Measurements from ENCODE around the gene C1RL. TPM values are rescaled to one million over a fixed set of nuclear protein-coding genes. Genes with fewer than 3 reads are reported as not detected.

Gene C1RL
- total RNA-seq, 2 experiments from 2014 or later = 31.2 to 31.4 TPM

Other genes with a start within 250 kb of the C1RL start
- gene TPI1, start 241.7 kb downstream of the C1RL start, total RNA-seq = 1,000 to 10,000 TPM in 1 of 2 experiments, 100 to 1,000 TPM in 1; 918 to 1,035 TPM
- gene SPSB2, start 235.9 kb downstream of the C1RL start, total RNA-seq = 10 to 100 TPM; 15.4 to 17.3 TPM
- gene LRRC23, start 204.4 kb downstream of the C1RL start, total RNA-seq = 1 to 10 TPM; 4.4 to 5.2 TPM
- gene ENO2, start 194.6 kb downstream of the C1RL start, total RNA-seq = 100 to 1,000 TPM; 156 to 160 TPM
- 10 to 100 TPM; 27.3 to 27.6 TPM for gene ATN1, start 181.3 kb downstream of the C1RL start, total RNA-seq
- not detected for gene RNU7-1, start 165.4 kb downstream of the C1RL start, total RNA-seq
- 100 to 1,000 TPM; 156 to 181 TPM for gene C12orf57, start 165.2 kb downstream of the C1RL start, total RNA-seq
- gene PTPN6, start 157.9 kb downstream of the C1RL start, total RNA-seq = 100 to 1,000 TPM; 346 to 354 TPM
- gene PHB2, start 138.6 kb downstream of the C1RL start, total RNA-seq = 100 to 1,000 TPM; 214 to 230 TPM
- 10 to 100 TPM; 41.8 to 53.3 TPM for gene EMG1, start 138.3 kb downstream of the C1RL start, total RNA-seq
- gene LPCAT3, start 90.7 kb downstream of the C1RL start, total RNA-seq = 10 to 100 TPM; 36.8 to 45.4 TPM
- 1 to 10 TPM; 1.1 to 1.4 TPM for gene C1S, start 48.5 kb downstream of the C1RL start, total RNA-seq
- 1 to 10 TPM; 2.2 to 3.5 TPM for gene C1R, start 16.8 kb downstream of the C1RL start, total RNA-seq
- gene RBP5, start 19.7 kb upstream of the C1RL start, total RNA-seq = under 1 TPM in 1 of 2 experiments, not detected in 1; 0.42 TPM
- gene CLSTN3, start 21.2 kb upstream of the C1RL start, total RNA-seq = 10 to 100 TPM; 74.0 to 74.1 TPM
- 10 to 100 TPM; 14.6 to 18.2 TPM for gene PEX5, start 80.5 kb upstream of the C1RL start, total RNA-seq
- gene ACSM4, start 194.9 kb upstream of the C1RL start, total RNA-seq = not detected